PC-9 (cell line): ENCODE results near the gene RASAL3. TPM values are rescaled to one million over a fixed set of nuclear protein-coding genes. Genes with fewer than 3 reads are reported as not detected.

Experiments used
- BruUV-seq: library from RNA; stranded (reverse); fragments of 400-500 nt; replicated peaks from 2 replicates; lab custom pipeline; 2021; lab: Mats Ljungman, UMichigan
- CTCF ChIA-PET: fragments of 300-600 bp; sonication (Branson Sonifier 250); formaldehyde crosslinking; loops from one replicate; lab custom pipeline; 2022; ENCODE audit warnings: antibody characterized with exemption; lab: Charles Lee
- POLR2A ChIA-PET: fragments of 300-600 bp; sonication (Branson Sonifier 250); formaldehyde crosslinking; loops from one replicate; lab custom pipeline; 2022; ENCODE audit warnings: antibody characterized with exemption; ENCODE audit not compliant: unreplicated experiment; lab: Charles Lee
- DNase-seq, 2 experiments: peaks; one replicate each; pipeline versions ENCODE4 v3.0.0 to v3.0.0-alpha.2; 2015 to 2022; ENCODE audit warnings: mixed read lengths in 1 of 2
- H2AFZ ChIP-seq: fragments of 200-600 bp; sonication (generic); 2 replicates; pipeline ENCODE4 v1.8.1; 2017; ENCODE audit warnings: antibody characterized with exemption
- H3F3A ChIP-seq: fragments of 200-600 bp; sonication (generic); 2 replicates; pipeline ENCODE4 v1.8.1; 2017; ENCODE audit warnings: antibody characterized with exemption, mild to moderate bottlenecking, low read depth; ENCODE audit not compliant: insufficient read depth
- H3K27ac ChIP-seq: fragments of 200-600 bp; sonication (generic); 2 replicates; pipeline ENCODE4 v1.6.1; 2016; ENCODE audit warnings: mixed run types
- H3K27me3 ChIP-seq: fragments of 200-600 bp; sonication (generic); 2 replicates; pipeline ENCODE4 v1.6.1; 2016; ENCODE audit warnings: low read depth, mixed run types; ENCODE audit not compliant: insufficient read depth
- H3K36me3 ChIP-seq: fragments of 200-600 bp; sonication (generic); 2 replicates; pipeline ENCODE4 v1.6.1; 2016; ENCODE audit warnings: low read depth, mixed run types
- H3K4me1 ChIP-seq: fragments of 200-600 bp; sonication (generic); replicated peaks from 2 replicates; pipeline ENCODE4 v1.6.1; 2016; ENCODE audit warnings: mixed run types; ENCODE audit not compliant: insufficient read depth
- H3K4me2 ChIP-seq: fragments of 200-600 bp; sonication (generic); 2 replicates; pipeline ENCODE4 v1.6.1; 2017; ENCODE audit warnings: mixed run types
- H3K4me3 ChIP-seq: fragments of 200-600 bp; sonication (generic); 2 replicates; pipeline ENCODE4 v1.6.1; 2016; ENCODE audit warnings: mixed run types
- H3K79me2 ChIP-seq: fragments of 200-600 bp; sonication (generic); 2 replicates; pipeline ENCODE4 v1.6.1; 2017; ENCODE audit warnings: low read depth, mixed run types
- H3K9me2 ChIP-seq: fragments of 200-600 bp; sonication (generic); 2 replicates; pipeline ENCODE4 v1.8.1; 2017; ENCODE audit warnings: mild to moderate bottlenecking; ENCODE audit not compliant: insufficient read depth
- H3K9me3 ChIP-seq: fragments of 200-600 bp; sonication (generic); 2 replicates; pipeline ENCODE4 v1.8.1; 2016; ENCODE audit warnings: low read depth; ENCODE audit not compliant: insufficient read depth
- H4K20me1 ChIP-seq: fragments of 200-600 bp; sonication (generic); 2 replicates; pipeline ENCODE4 v1.8.1; 2017; ENCODE audit not compliant: insufficient read depth
- EZH2 ChIP-seq: fragments of 200-600 bp; sonication (generic); IDR thresholded peaks from 2 replicates; pipeline ENCODE4 v1.8.0; 2017; ENCODE audit warnings: antibody characterized with exemption, low read depth
- intact Hi-C: fragments of 100-400 bp; cut with micrococcal nuclease; formaldehyde crosslinking; loops from one replicate; pipeline ENCODE4 v1.10.0; 2022; ENCODE audit not compliant: unreplicated experiment
- total RNA-seq: library from RNA; stranded (reverse); gene quantifications from 2 replicates; pipeline ENCODE4 v1.2.3, GENCODE V29; 2021
- TF ChIP-seq, protein P1 (sequence below): fragments of 200-600 bp; sonication (generic); conservative IDR thresholded peaks from 2 replicates; pipeline ENCODE4 v1.6.1; 2017; ENCODE audit warnings: mixed run types, antibody characterized with exemption, mild to moderate bottlenecking, moderate library complexity

The RASAL3 gene
- total RNA-seq, 1 experiment from 2014 or later, result not detected

- Histone ChIP-seq H3F3A (peaks cover 9% of the 10 kb centered on the region; the same call in 1 of the 2 replicates), H4K20me1 (no peaks in the 10 kb centered on the region; the same call in 1 of the 2 replicates), H3K4me3 (no peak overlapping the region), H3K9me2 (no peaks in the 10 kb centered on the region), H3K27me3 (peaks cover 45% of the 10 kb centered on the region), H2AFZ (no peak overlapping the region), H3K4me1 (no peaks in the 10 kb centered on the region), H3K36me3 (no peaks in the 10 kb centered on the region), H3K79me2 (no peaks in the 10 kb centered on the region), H3K27ac (no peak overlapping the region), H3K4me2 (no peak overlapping the region), H3K9me3 (no peaks in the 10 kb centered on the region)
- ChIA-PET POLR2A (no interaction called here), CTCF (no interaction called here)
- TF ChIP-seq, protein P1, sequence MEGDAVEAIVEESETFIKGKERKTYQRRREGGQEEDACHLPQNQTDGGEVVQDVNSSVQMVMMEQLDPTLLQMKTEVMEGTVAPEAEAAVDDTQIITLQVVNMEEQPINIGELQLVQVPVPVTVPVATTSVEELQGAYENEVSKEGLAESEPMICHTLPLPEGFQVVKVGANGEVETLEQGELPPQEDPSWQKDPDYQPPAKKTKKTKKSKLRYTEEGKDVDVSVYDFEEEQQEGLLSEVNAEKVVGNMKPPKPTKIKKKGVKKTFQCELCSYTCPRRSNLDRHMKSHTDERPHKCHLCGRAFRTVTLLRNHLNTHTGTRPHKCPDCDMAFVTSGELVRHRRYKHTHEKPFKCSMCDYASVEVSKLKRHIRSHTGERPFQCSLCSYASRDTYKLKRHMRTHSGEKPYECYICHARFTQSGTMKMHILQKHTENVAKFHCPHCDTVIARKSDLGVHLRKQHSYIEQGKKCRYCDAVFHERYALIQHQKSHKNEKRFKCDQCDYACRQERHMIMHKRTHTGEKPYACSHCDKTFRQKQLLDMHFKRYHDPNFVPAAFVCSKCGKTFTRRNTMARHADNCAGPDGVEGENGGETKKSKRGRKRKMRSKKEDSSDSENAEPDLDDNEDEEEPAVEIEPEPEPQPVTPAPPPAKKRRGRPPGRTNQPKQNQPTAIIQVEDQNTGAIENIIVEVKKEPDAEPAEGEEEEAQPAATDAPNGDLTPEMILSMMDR, result no peak
- TF ChIP-seq EZH2, result no peak
- intact Hi-C loops, result no loop called here
- no TSS peak for BruUV-seq
- no peak for DNase-seq
Observed at GRCh38 chr19:15502264-15502663, 37.9 kb upstream of the RASAL3 start.

GRCh38 chr19:15501596-15501995 lies 37.3 kb upstream of the RASAL3 start:
- no peak overlapping the region for H3K4me3 ChIP-seq
- no peak overlapping the region for H2AFZ ChIP-seq
- H3F3A ChIP-seq, result peaks cover 9% of the 10 kb centered on the region; the same call in 1 of the 2 replicates
- H4K20me1 ChIP-seq, result no peaks in the 10 kb centered on the region; the same call in 1 of the 2 replicates
- no peak overlapping the region for H3K4me2 ChIP-seq
- no peak for DNase-seq
- no peaks in the 10 kb centered on the region for H3K9me3 ChIP-seq
- intact Hi-C loops, result no loop called here
- no peak overlapping the region for H3K27ac ChIP-seq
- POLR2A ChIA-PET, result no interaction called here
- no TSS peak for BruUV-seq
- no peaks in the 10 kb centered on the region for H3K79me2 ChIP-seq
- H3K27me3 ChIP-seq, result peaks cover 42% of the 10 kb centered on the region
- CTCF ChIA-PET, result no interaction called here
- H3K4me1 ChIP-seq, result no peaks in the 10 kb centered on the region
- no peaks in the 10 kb centered on the region for H3K9me2 ChIP-seq
- TF ChIP-seq EZH2, result no peak
- TF ChIP-seq, protein P1, result no peak
- no peaks in the 10 kb centered on the region for H3K36me3 ChIP-seq

- peaks cover 7% of the 10 kb centered on the region; the same call in 1 of the 2 replicates for H3F3A ChIP-seq
- intact Hi-C loops, result no loop called here
- H3K27me3 ChIP-seq, result peaks cover 37% of the 10 kb centered on the region
- no peaks in the 10 kb centered on the region for H3K9me3 ChIP-seq
- no peaks in the 10 kb centered on the region for H3K79me2 ChIP-seq
- no peak overlapping the region for H3K27ac ChIP-seq
- H4K20me1 ChIP-seq, result no peaks in the 10 kb centered on the region; the same call in 1 of the 2 replicates
- ChIA-PET POLR2A (no interaction called here), CTCF (no interaction called here)
- no peaks in the 10 kb centered on the region for H3K4me1 ChIP-seq
- BruUV-seq, result no TSS peak
- H2AFZ ChIP-seq, result no peak overlapping the region
- no peak overlapping the region for H3K4me2 ChIP-seq
- no peak for DNase-seq
- TF ChIP-seq, protein P1, result no peak
- TF ChIP-seq EZH2, result no peak
- no peaks in the 10 kb centered on the region for H3K36me3 ChIP-seq
- no peaks in the 10 kb centered on the region for H3K9me2 ChIP-seq
- no peak overlapping the region for H3K4me3 ChIP-seq
Observed at GRCh38 chr19:15498910-15499309, 34.6 kb upstream of the RASAL3 start.
